Panc1 (cell line): ENCODE measurements around the gene TXNRD1. TPM values are rescaled to one million over a fixed set of nuclear protein-coding genes. Genes with fewer than 3 reads are reported as not detected.
"Not testable (repeated sequence)": the region's sequence is repeated elsewhere in the genome, so short reads cannot be mapped to it uniquely, and the experiment has no call there.

Experiments used
- ATAC-seq: fragments of 200-7000 bp; cut with Tn5 transposase; 2 replicates; pipeline ENCODE4 v1.9.1; 2020; ENCODE audit warnings: mild to moderate bottlenecking, moderate library complexity
- BruUV-seq: library from RNA; stranded (reverse); fragments of 400-500 nt; replicated peaks from 2 replicates; lab custom pipeline; 2021; lab: Mats Ljungman, UMichigan
- CTCF ChIA-PET: fragments of 300-600 bp; sonication (Branson Sonifier 250); formaldehyde crosslinking; loops from one replicate; lab custom pipeline; 2022; ENCODE audit warnings: antibody characterized with exemption; lab: Charles Lee
- POLR2A ChIA-PET: fragments of 300-600 bp; sonication (Branson Sonifier 250); formaldehyde crosslinking; loops from one replicate; lab custom pipeline; 2022; ENCODE audit warnings: antibody characterized with exemption; lab: Charles Lee
- DNase-seq: peaks from one replicate; pipeline ENCODE4 v3.0.0-alpha.2; 2010; ENCODE audit warnings: low read depth, low spot score
- H3K27ac ChIP-seq: 2 replicates; pipeline ENCODE4 v1.5.1; 2011; ENCODE audit warnings: mild to moderate bottlenecking, low read length, inconsistent platforms
- H3K27me3 ChIP-seq: fragments of 200-500 bp; sonication (Bioruptor generic); 2 replicates; pipeline ENCODE4 v1.6.0; 2014; ENCODE audit warnings: low read length, inconsistent platforms; ENCODE audit not compliant: control insufficient read depth, insufficient read depth
- H3K36me3 ChIP-seq: fragments of 200-500 bp; sonication (Bioruptor generic); 2 replicates; pipeline ENCODE4 v1.5.1; 2014; ENCODE audit warnings: inconsistent platforms, mild to moderate bottlenecking, low read length, moderate library complexity; ENCODE audit not compliant: control insufficient read depth, insufficient read depth
- H3K4me1 ChIP-seq: 2 replicates; pipeline ENCODE4 v1.5.1; 2011; ENCODE audit warnings: inconsistent platforms, mild to moderate bottlenecking, low read length, moderate library complexity; ENCODE audit not compliant: control insufficient read depth, insufficient read depth
- H3K4me3 ChIP-seq, 2 experiments: 2 replicates each; pipeline ENCODE4 v1.5.1; 2011 to 2012; ENCODE audit warnings: low read depth in 2 of 2, low read length in 2 of 2, mild to moderate bottlenecking in 2 of 2, inconsistent platforms in 1 of 2, moderate library complexity in 1 of 2
- H3K9me3 ChIP-seq: fragments of 200-500 bp; sonication (Bioruptor generic); 2 replicates; pipeline ENCODE4 v1.5.1; 2014; ENCODE audit warnings: low read depth, mild to moderate bottlenecking, inconsistent platforms, low read length, moderate library complexity; ENCODE audit not compliant: control insufficient read depth, insufficient read depth
- POLR2AphosphoS5 ChIP-seq: IDR thresholded peaks from 2 replicates; pipeline ENCODE4 v1.6.1; 2012; ENCODE audit warnings: mild to moderate bottlenecking, low read depth, low read length, moderate library complexity
- SIN3A ChIP-seq: IDR thresholded peaks from 2 replicates; pipeline ENCODE4 v1.6.1; 2012; ENCODE audit warnings: low read depth, mild to moderate bottlenecking, low read length, moderate library complexity, borderline replicate concordance; ENCODE audit not compliant: insufficient read depth
- TCF7L2 ChIP-seq: IDR thresholded peaks from 2 replicates; pipeline ENCODE4 v1.6.1; 2011; ENCODE audit warnings: mild to moderate bottlenecking, low read depth, low read length, inconsistent platforms
- in situ Hi-C: cut with HindIII; loops from 2 replicates; pipeline ENCODE4 v1.10.0; 2016; ENCODE audit warnings: low sequenced_read_pairs, low pct_unique_long_range_greater_than_20kb
- intact Hi-C: fragments of 100-400 bp; cut with micrococcal nuclease; formaldehyde crosslinking; loops from one replicate; pipeline ENCODE4 v1.10.0; 2022; ENCODE audit not compliant: unreplicated experiment
- total RNA-seq: library from RNA; stranded (reverse); gene quantifications from one replicate; pipeline ENCODE4 v1.2.1, GENCODE V29; 2021; ENCODE audit not compliant: unreplicated experiment
- TF ChIP-seq, protein P1 (sequence below): fragments of 450-650 bp; IDR thresholded peaks from 2 replicates; pipeline ENCODE4 v1.5.1; 2017; ENCODE audit warnings: mild to moderate bottlenecking
- TF ChIP-seq, protein P2 (sequence below), 2 experiments: IDR thresholded peaks; 2 replicates each; pipeline ENCODE4 v1.6.1; 2011 to 2012; ENCODE audit warnings: low read depth in 2 of 2, control low read depth in 1 of 2, low read length in 1 of 2, mild to moderate bottlenecking in 1 of 2, moderate library complexity in 1 of 2; ENCODE audit not compliant: insufficient read depth in 1 of 2

Gene TXNRD1
- total RNA-seq, 1 experiment from 2014 or later = 348 TPM

DNA sequence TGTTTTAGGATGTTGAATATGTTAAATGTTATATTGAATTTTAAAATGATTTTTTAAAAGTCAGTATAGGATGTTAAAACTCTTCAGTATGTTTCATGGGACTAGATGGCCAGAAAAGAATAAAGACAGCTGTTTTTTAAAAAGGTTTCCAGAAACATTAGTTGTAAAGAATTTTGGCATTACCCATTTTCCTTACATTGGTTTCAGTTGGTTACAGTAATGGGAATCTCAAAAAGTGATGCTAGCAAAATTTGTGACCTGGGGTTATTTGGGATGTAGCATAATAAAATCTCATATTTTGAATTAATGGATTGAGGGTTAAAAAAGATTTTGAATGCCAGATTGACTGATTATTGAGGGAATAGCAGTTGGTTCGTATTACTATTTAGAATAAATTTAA, 113.2 kb downstream of the TXNRD1 start:
- intact Hi-C loops = no loop called here
- no peak for ATAC-seq
- no TSS peak for BruUV-seq
- ChIA-PET POLR2A (interaction anchor here (0.7 kb wide), 1 partner anchor 13 kb away, joined by 6 read pairs; no protein-coding TSS in a partner anchor), CTCF (no interaction called here)
- no peaks in the 10 kb centered on the region for H3K27me3 ChIP-seq
- H3K9me3 ChIP-seq = no peaks in the 10 kb centered on the region
- TF ChIP-seq, protein P1, sequence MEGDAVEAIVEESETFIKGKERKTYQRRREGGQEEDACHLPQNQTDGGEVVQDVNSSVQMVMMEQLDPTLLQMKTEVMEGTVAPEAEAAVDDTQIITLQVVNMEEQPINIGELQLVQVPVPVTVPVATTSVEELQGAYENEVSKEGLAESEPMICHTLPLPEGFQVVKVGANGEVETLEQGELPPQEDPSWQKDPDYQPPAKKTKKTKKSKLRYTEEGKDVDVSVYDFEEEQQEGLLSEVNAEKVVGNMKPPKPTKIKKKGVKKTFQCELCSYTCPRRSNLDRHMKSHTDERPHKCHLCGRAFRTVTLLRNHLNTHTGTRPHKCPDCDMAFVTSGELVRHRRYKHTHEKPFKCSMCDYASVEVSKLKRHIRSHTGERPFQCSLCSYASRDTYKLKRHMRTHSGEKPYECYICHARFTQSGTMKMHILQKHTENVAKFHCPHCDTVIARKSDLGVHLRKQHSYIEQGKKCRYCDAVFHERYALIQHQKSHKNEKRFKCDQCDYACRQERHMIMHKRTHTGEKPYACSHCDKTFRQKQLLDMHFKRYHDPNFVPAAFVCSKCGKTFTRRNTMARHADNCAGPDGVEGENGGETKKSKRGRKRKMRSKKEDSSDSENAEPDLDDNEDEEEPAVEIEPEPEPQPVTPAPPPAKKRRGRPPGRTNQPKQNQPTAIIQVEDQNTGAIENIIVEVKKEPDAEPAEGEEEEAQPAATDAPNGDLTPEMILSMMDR = no peak
- TF ChIP-seq POLR2AphosphoS5 = no peak
- TF ChIP-seq, protein P2, sequence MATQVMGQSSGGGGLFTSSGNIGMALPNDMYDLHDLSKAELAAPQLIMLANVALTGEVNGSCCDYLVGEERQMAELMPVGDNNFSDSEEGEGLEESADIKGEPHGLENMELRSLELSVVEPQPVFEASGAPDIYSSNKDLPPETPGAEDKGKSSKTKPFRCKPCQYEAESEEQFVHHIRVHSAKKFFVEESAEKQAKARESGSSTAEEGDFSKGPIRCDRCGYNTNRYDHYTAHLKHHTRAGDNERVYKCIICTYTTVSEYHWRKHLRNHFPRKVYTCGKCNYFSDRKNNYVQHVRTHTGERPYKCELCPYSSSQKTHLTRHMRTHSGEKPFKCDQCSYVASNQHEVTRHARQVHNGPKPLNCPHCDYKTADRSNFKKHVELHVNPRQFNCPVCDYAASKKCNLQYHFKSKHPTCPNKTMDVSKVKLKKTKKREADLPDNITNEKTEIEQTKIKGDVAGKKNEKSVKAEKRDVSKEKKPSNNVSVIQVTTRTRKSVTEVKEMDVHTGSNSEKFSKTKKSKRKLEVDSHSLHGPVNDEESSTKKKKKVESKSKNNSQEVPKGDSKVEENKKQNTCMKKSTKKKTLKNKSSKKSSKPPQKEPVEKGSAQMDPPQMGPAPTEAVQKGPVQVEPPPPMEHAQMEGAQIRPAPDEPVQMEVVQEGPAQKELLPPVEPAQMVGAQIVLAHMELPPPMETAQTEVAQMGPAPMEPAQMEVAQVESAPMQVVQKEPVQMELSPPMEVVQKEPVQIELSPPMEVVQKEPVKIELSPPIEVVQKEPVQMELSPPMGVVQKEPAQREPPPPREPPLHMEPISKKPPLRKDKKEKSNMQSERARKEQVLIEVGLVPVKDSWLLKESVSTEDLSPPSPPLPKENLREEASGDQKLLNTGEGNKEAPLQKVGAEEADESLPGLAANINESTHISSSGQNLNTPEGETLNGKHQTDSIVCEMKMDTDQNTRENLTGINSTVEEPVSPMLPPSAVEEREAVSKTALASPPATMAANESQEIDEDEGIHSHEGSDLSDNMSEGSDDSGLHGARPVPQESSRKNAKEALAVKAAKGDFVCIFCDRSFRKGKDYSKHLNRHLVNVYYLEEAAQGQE (IDR thresholded peaks at IDR 0.05; ENCODE audit: insufficient read depth in 1 of 2, low read depth in 2 of 2, low read length in 1 of 2) = no peak
- no peak for TF ChIP-seq SIN3A
- TF ChIP-seq TCF7L2 = no peak
- in situ Hi-C loops = no loop called here
- no peak overlapping the region for H3K27ac ChIP-seq
- no peak for DNase-seq
- H3K4me3 ChIP-seq = no peak overlapping the region
- peaks cover 5% of the 10 kb centered on the region; the same call in 1 of the 2 replicates for H3K4me1 ChIP-seq
- H3K36me3 ChIP-seq = peaks cover 54% of the 10 kb centered on the region

DNA sequence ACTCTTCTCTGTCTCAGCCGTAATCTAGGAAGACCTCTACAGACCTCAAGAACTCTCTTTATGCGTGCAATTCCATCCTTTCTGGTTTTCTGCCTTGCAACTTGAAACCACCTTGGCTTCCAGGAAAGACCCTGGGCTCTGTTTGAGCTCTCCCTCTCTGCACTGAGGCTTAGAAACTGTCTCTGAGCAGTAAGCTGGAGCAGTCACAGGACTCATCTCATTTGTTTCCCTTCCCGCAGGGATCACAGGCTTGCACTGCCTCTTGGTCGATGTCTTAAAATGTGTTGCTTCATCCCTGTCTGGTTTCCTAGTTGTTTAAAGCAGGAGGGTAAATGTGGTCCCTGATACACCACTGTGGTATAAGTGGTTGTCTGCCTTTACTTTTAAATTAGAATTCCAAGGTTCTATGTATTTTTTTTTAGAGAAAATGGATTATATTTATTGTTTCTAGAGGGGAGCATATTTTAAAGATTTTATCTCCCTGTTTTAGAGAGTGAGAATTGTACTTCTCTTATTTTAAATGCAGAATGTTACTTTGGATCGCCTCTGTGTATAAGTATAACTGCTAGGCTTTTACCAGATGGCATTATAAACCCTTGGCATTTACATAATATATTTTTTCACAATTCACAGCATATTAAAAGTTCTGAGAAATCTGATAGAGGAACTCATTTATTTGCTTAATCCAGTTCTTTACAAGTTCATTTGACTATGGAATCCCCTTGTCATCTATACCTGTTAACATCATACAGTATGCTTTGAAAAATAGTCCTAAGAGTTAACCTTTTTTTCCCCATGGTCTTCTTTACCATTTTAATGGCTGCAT, 114.3 kb downstream of the TXNRD1 start:
- H3K27me3 ChIP-seq = no peaks in the 10 kb centered on the region
- peak; percentile 52; the same call in 1 of the 2 replicates for ATAC-seq
- POLR2A ChIA-PET = interaction anchor here (0.5 to 0.7 kb wide), 2 partner anchors 9 to 14 kb away, joined by 6 to 7 read pairs; no protein-coding TSS in a partner anchor
- H3K9me3 ChIP-seq = no peaks in the 10 kb centered on the region
- H3K27ac ChIP-seq = peak overlapping the region; percentile 42; the same call in 1 of the 2 replicates
- peak; percentile 63 for TF ChIP-seq POLR2AphosphoS5
- TF ChIP-seq TCF7L2 = no peak
- peaks cover 59% of the 10 kb centered on the region for H3K36me3 ChIP-seq
- intact Hi-C loops (no loop called here), in situ Hi-C loops (no loop called here)
- BruUV-seq = no TSS peak
- no peak overlapping the region for H3K4me3 ChIP-seq
- CTCF ChIA-PET = no interaction called here
- H3K4me1 ChIP-seq = peaks cover 8% of the 10 kb centered on the region; the same call in 1 of the 2 replicates
- no peak for DNase-seq

DNA sequence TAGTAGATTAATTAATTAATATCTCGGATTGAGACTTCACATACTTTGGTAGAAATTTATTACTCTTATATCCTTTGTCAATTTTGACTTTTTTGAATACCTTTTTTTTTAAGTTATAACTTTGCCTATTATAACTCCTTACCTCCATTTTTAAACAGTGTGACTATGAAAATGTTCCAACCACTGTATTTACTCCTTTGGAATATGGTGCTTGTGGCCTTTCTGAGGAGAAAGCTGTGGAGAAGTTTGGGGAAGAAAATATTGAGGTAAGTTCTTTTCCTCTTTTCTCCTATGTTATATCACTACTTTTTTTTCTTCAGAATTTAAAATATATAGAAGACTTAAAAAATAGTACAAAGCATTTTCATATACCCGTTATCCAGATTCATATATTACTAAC, 115.8 kb downstream of the TXNRD1 start:
- ATAC-seq (no peak), DNase-seq (no peak)
- TF ChIP-seq, protein P1 = no peak
- TF ChIP-seq POLR2AphosphoS5 = 0 out of 2 replicates have a peak, but pooled peaks have one; percentile 7
- Histone ChIP-seq H3K27ac (no peak overlapping the region), H3K4me1 (peaks cover 9% of the 10 kb centered on the region; the same call in 1 of the 2 replicates), H3K4me3 (no peak overlapping the region), H3K27me3 (no peaks in the 10 kb centered on the region), H3K36me3 (peaks cover 60% of the 10 kb centered on the region), H3K9me3 (no peaks in the 10 kb centered on the region)
- POLR2A ChIA-PET = no interaction called here
- in situ Hi-C loops (no loop called here), intact Hi-C loops (no loop called here)
- BruUV-seq = no TSS peak
- CTCF ChIA-PET = no interaction called here

DNA sequence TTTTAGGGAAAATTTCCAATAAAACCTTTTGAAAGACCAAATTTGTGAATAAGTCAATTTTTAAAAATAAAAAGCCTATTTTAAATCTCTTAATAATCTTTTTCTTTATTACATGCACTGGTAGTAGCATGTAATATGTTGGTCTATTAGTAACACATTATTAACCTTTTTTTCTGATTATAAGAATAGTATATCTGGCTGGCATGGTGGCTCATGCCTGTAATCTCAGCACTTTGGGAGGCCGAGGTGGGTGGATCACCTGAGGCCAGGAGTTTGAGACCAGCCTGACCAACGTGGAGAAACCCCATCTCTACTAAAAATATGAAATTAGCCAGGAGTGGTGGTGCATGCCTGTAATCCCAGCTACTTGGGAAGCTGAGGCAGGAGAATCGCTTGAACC, 116.7 kb downstream of the TXNRD1 start:
- POLR2A ChIA-PET = interaction anchor here (0.6 kb wide), 1 partner anchor 23 kb away, joined by 3 read pairs; no protein-coding TSS in a partner anchor
- ATAC-seq, intact Hi-C loops, H3K27ac ChIP-seq, H3K4me1 ChIP-seq, BruUV-seq, in situ Hi-C loops, DNase-seq, H3K4me3 ChIP-seq, H3K9me3 ChIP-seq, CTCF ChIA-PET, H3K27me3 ChIP-seq: not testable (repeated sequence)
- H3K36me3 ChIP-seq = peaks cover 64% of the 10 kb centered on the region
